NT2/D1 (cell line): ENCODE data around the gene ANKFN1.

Experiments
- SUZ12 ChIP-seq: IDR thresholded peaks from 2 replicates; pipeline ENCODE4 v1.6.1; 2011; ENCODE audit not compliant: insufficient read length, insufficient read depth; ENCODE audit errors: extremely low read depth
- YY1 ChIP-seq: IDR thresholded peaks from 2 replicates; pipeline ENCODE4 v1.6.1; 2011; ENCODE audit not compliant: insufficient read length, insufficient read depth
- ZNF274 ChIP-seq: IDR thresholded peaks from 2 replicates; pipeline ENCODE4 v1.6.1; 2011; ENCODE audit warnings: mild to moderate bottlenecking, low read depth, low read length

DNA sequence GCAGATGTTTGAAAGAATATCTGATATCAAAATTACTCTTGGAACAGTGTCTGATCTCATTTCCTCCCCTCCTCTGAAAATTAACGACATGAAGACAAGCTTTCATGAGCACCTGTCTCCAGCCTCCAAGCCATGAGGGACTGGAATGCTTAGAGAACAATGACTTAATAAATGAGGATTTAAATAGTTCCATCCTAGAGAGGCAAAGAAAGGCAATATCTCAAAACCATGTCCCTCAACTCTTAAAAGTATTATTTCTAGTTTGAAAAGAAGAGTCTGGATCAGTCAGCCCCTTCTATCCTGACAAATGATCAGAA, 137.5 kb downstream of the ANKFN1 start:
- TF ChIP-seq ZNF274 (no peak), YY1 (no peak), SUZ12 (no peak)
